ENCODE results near the gene STARD13. TPM values are rescaled to one million over a fixed set of nuclear protein-coding genes. Genes with fewer than 3 reads are reported as not detected.

Gene STARD13
- total RNA-seq (2014; rRNA removed), result 38.7 and 40.2 TPM in 2 replicates
- 22.9 TPM for polyA plus RNA-seq (2012)

GRCh38 chr13:33285420-33286124, at the start of gene STARD13:
STARD13 (minus strand) TSS chr13:33285755; CDS start chr13:33285638, 117 bp downstream.
- peak; percentile 99 for DNase-seq (ENCODE audit: low read depth)

- DNase-seq (ENCODE audit: low read depth), result no peak
These were observed 49.3 kb upstream of the STARD13 start for GRCh38 chr13:33334831-33335230.

- DNase-seq (ENCODE audit: low read depth), result no peak
These were observed 46.4 kb upstream of the STARD13 start for GRCh38 chr13:33331962-33332361.

- no peak for DNase-seq (ENCODE audit: low read depth)
These were observed 44.9 kb upstream of the STARD13 start for GRCh38 chr13:33330483-33330882.

GRCh38 chr13:33328701-33329100, 43.1 kb upstream of the STARD13 start:
- peak; percentile 54 for DNase-seq (ENCODE audit: low read depth)

- no peak for DNase-seq (ENCODE audit: low read depth)
These were observed 41.2 kb upstream of the STARD13 start for GRCh38 chr13:33326723-33327122.

GRCh38 chr13:33326246-33326645, 40.7 kb upstream of the STARD13 start:
- no peak for DNase-seq (ENCODE audit: low read depth)

- peak; percentile 81 for DNase-seq (ENCODE audit: low read depth)
These were observed 38.4 kb upstream of the STARD13 start for GRCh38 chr13:33323801-33324510.

- DNase-seq (ENCODE audit: low read depth), result no peak
These were observed 37.6 kb upstream of the STARD13 start for GRCh38 chr13:33322965-33323668.

GRCh38 chr13:33322543-33322809, 36.9 kb upstream of the STARD13 start:
- peak; percentile 86 for DNase-seq (ENCODE audit: low read depth)

- DNase-seq (ENCODE audit: low read depth), result peak; percentile 64
These were observed 36.4 kb upstream of the STARD13 start for GRCh38 chr13:33321686-33322542.

GRCh38 chr13:33319859-33320258, 34.3 kb upstream of the STARD13 start:
- DNase-seq (ENCODE audit: low read depth), result no peak

GRCh38 chr13:33318744-33319143, 33.2 kb upstream of the STARD13 start:
- DNase-seq (ENCODE audit: low read depth), result peak; percentile 23

GRCh38 chr13:33318037-33318436, 32.5 kb upstream of the STARD13 start:
- peak; percentile 31 for DNase-seq (ENCODE audit: low read depth)

GRCh38 chr13:33316890-33317289, 31.3 kb upstream of the STARD13 start:
- DNase-seq (ENCODE audit: low read depth), result no peak

GRCh38 chr13:33313504-33313903, 27.9 kb upstream of the STARD13 start:
- no peak for DNase-seq (ENCODE audit: low read depth)

GRCh38 chr13:33312861-33313212, 27.3 kb upstream of the STARD13 start:
- DNase-seq (ENCODE audit: low read depth), result no peak

GRCh38 chr13:33312150-33312860, 26.8 kb upstream of the STARD13 start:
- DNase-seq (ENCODE audit: low read depth), result peak; percentile 41

GRCh38 chr13:33311040-33311439, 25.5 kb upstream of the STARD13 start:
- no peak for DNase-seq (ENCODE audit: low read depth)

- DNase-seq (ENCODE audit: low read depth), result no peak
These were observed 24.9 kb upstream of the STARD13 start for GRCh38 chr13:33310245-33311038.
